Thyroid gland (tissue), 4 donors: ENCODE results near the gene IPMK.

Experiments used
- CTCF ChIP-seq, 6 experiments: fragments of 200-600 bp in 3 of 6; fragments of 450-650 bp in 3 of 6; sonication (generic) in 3 of 6; IDR thresholded peaks; one replicate each; pipeline ENCODE4 v1.5.1; 2016 to 2019; ENCODE audit warnings: antibody characterized with exemption in 6 of 6, mild to moderate bottlenecking in 2 of 6, inconsistent platforms in 1 of 6, moderate library complexity in 1 of 6
- POLR2A ChIP-seq, 2 donors: fragments of 450-650 bp; IDR thresholded peaks; one replicate each; pipeline ENCODE4 v1.6.1; 2017; ENCODE audit warnings: antibody characterized with exemption in 2 of 2, mild to moderate bottlenecking in 2 of 2, moderate library complexity in 1 of 2

GRCh38 chr10:58304099-58304633 is 36.5 kb upstream of the IPMK start:
- TF ChIP-seq CTCF (IDR thresholded peaks at IDR 0.05) = no peak
- TF ChIP-seq POLR2A (IDR thresholded peaks at IDR 0.05) = no peak
